Endothelial cell of umbilical vein (primary cell): ENCODE data around the gene PLAGL1. TPM values are rescaled to one million over a fixed set of nuclear protein-coding genes. Genes with fewer than 3 reads are reported as not detected.

Experiments
- BruUV-seq: library from RNA; stranded (reverse); fragments of 400-500 nt; replicated peaks from 2 replicates; lab custom pipeline; 2021; lab: Mats Ljungman, UMichigan
- CTCF ChIA-PET: fragments of 300-600, 350-600 bp; sonication (Branson Sonifier 250); formaldehyde crosslinking; loops from one replicate; lab custom pipeline; 2021; ENCODE audit warnings: antibody characterized with exemption, inconsistent platforms; lab: Charles Lee
- POLR2A ChIA-PET: fragments of 300-600, 350-600 bp; sonication (Branson Sonifier 250); formaldehyde crosslinking; loops from one replicate; lab custom pipeline; 2021; ENCODE audit warnings: antibody characterized with exemption, inconsistent platforms; lab: Charles Lee
- DNase-seq: peaks from one replicate; pipeline ENCODE4 v3.0.0-alpha.2; 2011; ENCODE audit warnings: low read depth, low spot score
- FAIRE-seq: peaks from 2 replicates; lab custom pipeline; 2011; peaks lifted over from hg19 to GRCh38; lab: Jason Lieb, UNC
- H2AFZ ChIP-seq: 2 replicates; pipeline ENCODE4 v1.6.0; 2012; ENCODE audit warnings: low read depth, low read length, control low read depth, inconsistent platforms
- H3K27ac ChIP-seq: 2 replicates; pipeline ENCODE4 v1.5.1; 2011; ENCODE audit warnings: low read depth, mild to moderate bottlenecking, control low read depth, low read length, moderate library complexity; ENCODE audit not compliant: insufficient read depth
- H3K27me3 ChIP-seq, 2 experiments: 2 replicates each; pipeline versions ENCODE4 v1.6.0 to v1.6.1; 2011; ENCODE audit warnings: low read length in 2 of 2, mixed read lengths in 1 of 2; ENCODE audit not compliant: control insufficient read depth in 2 of 2, insufficient read depth in 2 of 2
- H3K36me3 ChIP-seq, 2 experiments: 2 replicates in 1 of 2; 3 replicates in 1 of 2; pipeline ENCODE4 v1.5.1; 2011; ENCODE audit warnings: low read length in 2 of 2, mild to moderate bottlenecking in 1 of 2, moderate library complexity in 1 of 2; ENCODE audit not compliant: control insufficient read depth in 2 of 2, insufficient read depth in 2 of 2; ENCODE audit errors: extremely low read depth in 1 of 2
- H3K4me1 ChIP-seq: 3 replicates; pipeline ENCODE4 v1.5.1; 2011; ENCODE audit warnings: mild to moderate bottlenecking, low read length; ENCODE audit not compliant: control insufficient read depth, insufficient read depth; ENCODE audit errors: extremely low read depth
- H3K4me2 ChIP-seq: 2 replicates; pipeline ENCODE4 v1.6.1; 2011; ENCODE audit warnings: low read length, control low read depth, mixed read lengths; ENCODE audit not compliant: insufficient read depth
- H3K4me3 ChIP-seq, 3 experiments: fragments of 200-600 bp in 1 of 3; sonication (generic), shearing (Covaris generic) in 1 of 3; replicated peaks in 1 of 3; 2 replicates each; pipeline ENCODE4 v1.5.1; 2011 to 2016; ENCODE audit warnings: control low read depth in 3 of 3, low read length in 3 of 3, mild to moderate bottlenecking in 2 of 3, inconsistent platforms in 1 of 3, low read depth in 1 of 3, moderate library complexity in 1 of 3; ENCODE audit not compliant: insufficient read depth in 1 of 3
- H3K79me2 ChIP-seq: 2 replicates; pipeline ENCODE4 v1.6.0; 2012; ENCODE audit warnings: low read length, inconsistent platforms; ENCODE audit not compliant: control insufficient read depth, insufficient read depth
- H3K9ac ChIP-seq: replicated peaks from 2 replicates; pipeline ENCODE3; 2011; ENCODE audit warnings: low read length, control low read depth; ENCODE audit not compliant: insufficient read depth; ENCODE audit errors: extremely low read depth
- H3K9me1 ChIP-seq: replicated peaks from 3 replicates; pipeline ENCODE4 v1.6.0; 2011; ENCODE audit warnings: mild to moderate bottlenecking, low read length; ENCODE audit not compliant: control insufficient read depth, insufficient read depth; ENCODE audit errors: extremely low read depth
- H3K9me3 ChIP-seq: replicated peaks from 2 replicates; pipeline ENCODE4 v1.5.1; 2012; ENCODE audit warnings: low read length, inconsistent platforms; ENCODE audit not compliant: control insufficient read depth, insufficient read depth
- H4K20me1 ChIP-seq: replicated peaks from 2 replicates; pipeline ENCODE3; 2011; ENCODE audit warnings: mild to moderate bottlenecking, low read length; ENCODE audit not compliant: control insufficient read depth, insufficient read depth; ENCODE audit errors: extremely low read depth
- CTCF ChIP-seq, 2 donors: IDR thresholded peaks; 1 replicate in 1 of 2; 2 replicates in 1 of 2; pipeline ENCODE4 v1.5.1; 2011; ENCODE audit warnings: low read length in 2 of 2, mild to moderate bottlenecking in 2 of 2, moderate library complexity in 2 of 2, control low read depth in 1 of 2, inconsistent platforms in 1 of 2, low read depth in 1 of 2; ENCODE audit not compliant: insufficient read depth in 1 of 2; ENCODE audit errors: extremely low read depth in 1 of 2
- EZH2 ChIP-seq: IDR thresholded peaks from 2 replicates; pipeline ENCODE4 v1.6.1; 2012; ENCODE audit warnings: borderline replicate concordance, low read depth, mild to moderate bottlenecking, moderate library complexity, low read length, inconsistent platforms; ENCODE audit not compliant: severe bottlenecking
- FOS ChIP-seq: IDR thresholded peaks from 2 replicates; pipeline ENCODE4 v1.6.1; 2011; ENCODE audit warnings: mild to moderate bottlenecking, low read length, moderate library complexity, borderline replicate concordance; ENCODE audit not compliant: insufficient read depth
- GATA2 ChIP-seq: IDR thresholded peaks from 2 replicates; pipeline ENCODE4 v1.7.0; 2011; ENCODE audit warnings: low read depth, mild to moderate bottlenecking, moderate library complexity, mixed read lengths, low read length; ENCODE audit not compliant: insufficient read length, insufficient read depth
- JUN ChIP-seq: IDR thresholded peaks from 2 replicates; pipeline ENCODE4 v1.6.1; 2011; ENCODE audit warnings: borderline replicate concordance, low read depth; ENCODE audit not compliant: insufficient read length, insufficient read depth
- MAX ChIP-seq: IDR thresholded peaks from 2 replicates; pipeline ENCODE4 v1.6.1; 2011; ENCODE audit not compliant: insufficient read depth, insufficient read length
- MYC ChIP-seq: IDR thresholded peaks from one replicate; pipeline ENCODE4 v1.6.1; 2011; ENCODE audit warnings: mild to moderate bottlenecking, low read depth, low read length
- POLR2A ChIP-seq: IDR thresholded peaks from 2 replicates; pipeline ENCODE4 v1.6.1; 2012; ENCODE audit warnings: low read depth, mild to moderate bottlenecking, control low read depth, low read length
- POLR2AphosphoS5 ChIP-seq: IDR thresholded peaks from 2 replicates; pipeline ENCODE4 v1.6.1; 2012; ENCODE audit warnings: low read depth, mild to moderate bottlenecking, control low read depth, low read length, moderate library complexity; ENCODE audit not compliant: insufficient read depth
- dilution Hi-C: fragments of 300-500 bp; cut with MboI; formaldehyde crosslinking; loops from one replicate; pipeline ENCODE4 v1.15.0; 2019; ENCODE audit warnings: low sequenced_read_pairs; ENCODE audit not compliant: extremely low pct_ligation_motif_present
- intact Hi-C: fragments of 100-400 bp; cut with micrococcal nuclease; formaldehyde crosslinking; loops from one replicate; pipeline ENCODE4 v1.10.0; 2022
- polyA plus RNA-seq, 4 experiments: library from polyadenylated mRNA; depleted of rRNA in 3 of 4; stranded (reverse) in 3 of 4; unstranded in 1 of 4; fragments of >200 nt; gene quantifications; 2 replicates each; pipeline versions ENCODE4 v1.2.1 to v1.2.3, GENCODE V29; 2011 to 2012; ENCODE audit warnings: missing spikeins in 1 of 4
- total RNA-seq: library from RNA; stranded (reverse); gene quantifications from 2 replicates; pipeline ENCODE4 v1.2.3, GENCODE V29; 2021

Gene PLAGL1
- total and polyA plus RNA-seq, 2 donors (not counting 3 experiments of a cell fraction or from before 2014, with no cell fraction given): 20.9 to 40.4 TPM

GRCh38 chr6:144033816-144034735 lies 26.0 kb upstream of the PLAGL1 start:
- BruUV-seq: no TSS peak
- Histone ChIP-seq H3K9me3 (no peaks in the 10 kb centered on the region), H3K27ac (no peak overlapping the region), H3K4me1 (no peaks in the 10 kb centered on the region), H2AFZ (no peak overlapping the region), H4K20me1 (no peaks in the 10 kb centered on the region), H3K79me2 (no peaks in the 10 kb centered on the region), H3K36me3 (no peaks in the 10 kb centered on the region), H3K27me3 (peaks cover 7 to 15% of the 10 kb centered on the region in 2 experiments), H3K4me2 (no peak overlapping the region), H3K9ac (no peak overlapping the region), H3K4me3 (no peak overlapping the region), H3K9me1 (no peaks in the 10 kb centered on the region)
- no peak for FAIRE-seq
- TF ChIP-seq POLR2A (no peak), JUN (no peak), POLR2AphosphoS5 (no peak), MYC (no peak), FOS (no peak), CTCF (IDR thresholded peaks at IDR 0.05; ENCODE audit: extremely low read depth in 1 of 2, insufficient read depth in 1 of 2, low read depth in 1 of 2, low read length in 2 of 2) (no peak), MAX (no peak), GATA2 (no peak), EZH2 (no peak)
- intact Hi-C loops: no loop called here
- ChIA-PET CTCF (interaction anchor here (1.2 kb wide), 1 partner anchor 459 kb away, joined by 5 read pairs; no protein-coding TSS in a partner anchor), POLR2A (no interaction called here)
- dilution Hi-C loops: no loop called here
- DNase-seq: no peak
